ENCODE measurements around the gene FHIT. TPM values are rescaled to one million over a fixed set of nuclear protein-coding genes. Genes with fewer than 3 reads are reported as not detected.

Gene FHIT
- polyA plus RNA-seq, 1 donor = 35.8 TPM

- WGBS (ENCODE audit: insufficient coverage, low lambda C conversion rate) = no CpG with 5 or more reads among the region's 6 CpGs
- no peak overlapping the region for H3K4me3 ChIP-seq (ENCODE audit: low read length)
- no peaks in the 10 kb centered on the region for H3K36me3 ChIP-seq (ENCODE audit: control insufficient read depth, insufficient read depth, low read length)
- DNase-seq = no peak
- no peaks in the 10 kb centered on the region for H3K27me3 ChIP-seq (ENCODE audit: control insufficient read depth, insufficient read depth, low read length)
- no peak overlapping the region for H3K27ac ChIP-seq (ENCODE audit: low read length)
- no peaks in the 10 kb centered on the region for H3K9me3 ChIP-seq (ENCODE audit: control insufficient read depth, low read depth, low read length)
- H3K4me1 ChIP-seq (ENCODE audit: control insufficient read depth, insufficient read depth, low read length) = no peaks in the 10 kb centered on the region
Observed at GRCh38 chr3:60291115-60291514, 960.1 kb downstream of the FHIT start.

DNA sequence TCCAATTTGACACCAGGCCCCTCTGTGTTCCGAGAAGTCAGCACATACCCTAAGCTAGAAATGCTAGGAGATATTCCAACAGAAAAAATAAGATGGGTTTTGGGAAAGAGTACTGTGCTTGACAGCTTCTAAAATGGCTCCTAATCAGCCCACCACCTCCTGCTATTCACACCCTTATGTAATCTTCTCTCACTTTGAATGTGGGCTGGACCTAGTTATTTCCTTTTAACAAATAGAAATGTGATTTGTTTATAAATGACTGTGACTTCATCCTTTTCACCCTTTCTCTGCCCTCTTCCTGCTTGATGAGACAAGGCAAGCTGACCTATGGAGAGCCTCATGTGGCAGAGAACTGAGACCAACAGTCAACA, 961.1 kb downstream of the FHIT start:
- no peaks in the 10 kb centered on the region for H3K36me3 ChIP-seq (ENCODE audit: control insufficient read depth, insufficient read depth, low read length)
- no peak overlapping the region for H3K27ac ChIP-seq (ENCODE audit: low read length)
- WGBS (ENCODE audit: insufficient coverage, low lambda C conversion rate) = no CpG with 5 or more reads among the region's 1 CpG
- H3K9me3 ChIP-seq (ENCODE audit: control insufficient read depth, low read depth, low read length) = no peaks in the 10 kb centered on the region
- no peak overlapping the region for H3K4me3 ChIP-seq (ENCODE audit: low read length)
- no peaks in the 10 kb centered on the region for H3K27me3 ChIP-seq (ENCODE audit: control insufficient read depth, insufficient read depth, low read length)
- no peaks in the 10 kb centered on the region for H3K4me1 ChIP-seq (ENCODE audit: control insufficient read depth, insufficient read depth, low read length)
- DNase-seq = no peak

- Histone ChIP-seq H3K36me3 (ENCODE audit: control insufficient read depth, insufficient read depth, low read length) (no peaks in the 10 kb centered on the region), H3K27ac (ENCODE audit: low read length) (no peak overlapping the region), H3K4me3 (ENCODE audit: low read length) (no peak overlapping the region), H3K27me3 (ENCODE audit: control insufficient read depth, insufficient read depth, low read length) (no peaks in the 10 kb centered on the region), H3K4me1 (ENCODE audit: control insufficient read depth, insufficient read depth, low read length) (no peaks in the 10 kb centered on the region), H3K9me3 (ENCODE audit: control insufficient read depth, low read depth, low read length) (no peaks in the 10 kb centered on the region)
- 87% methylated on average over 4 of the region's 8 CpGs for WGBS (ENCODE audit: insufficient coverage, low lambda C conversion rate)
- DNase-seq = no peak
Observed at GRCh38 chr3:60289341-60290121, 961.7 kb downstream of the FHIT start.

- DNase-seq = no peak
- Histone ChIP-seq H3K4me3 (ENCODE audit: low read length) (no peak overlapping the region), H3K4me1 (ENCODE audit: control insufficient read depth, insufficient read depth, low read length) (no peaks in the 10 kb centered on the region), H3K36me3 (ENCODE audit: control insufficient read depth, insufficient read depth, low read length) (no peaks in the 10 kb centered on the region), H3K9me3 (ENCODE audit: control insufficient read depth, low read depth, low read length) (no peaks in the 10 kb centered on the region), H3K27me3 (ENCODE audit: control insufficient read depth, insufficient read depth, low read length) (no peaks in the 10 kb centered on the region), H3K27ac (ENCODE audit: low read length) (no peak overlapping the region)
- WGBS (ENCODE audit: insufficient coverage, low lambda C conversion rate) = no CpG with 5 or more reads among the region's 2 CpGs
Observed at GRCh38 chr3:60282866-60283265, 968.4 kb downstream of the FHIT start.

- no peaks in the 10 kb centered on the region for H3K9me3 ChIP-seq (ENCODE audit: control insufficient read depth, low read depth, low read length)
- H3K27ac ChIP-seq (ENCODE audit: low read length) = no peak overlapping the region
- WGBS (ENCODE audit: insufficient coverage, low lambda C conversion rate) = no CpG with 5 or more reads among the region's 3 CpGs
- H3K36me3 ChIP-seq (ENCODE audit: control insufficient read depth, insufficient read depth, low read length) = no peaks in the 10 kb centered on the region
- H3K4me3 ChIP-seq (ENCODE audit: low read length) = no peak overlapping the region
- no peaks in the 10 kb centered on the region for H3K4me1 ChIP-seq (ENCODE audit: control insufficient read depth, insufficient read depth, low read length)
- H3K27me3 ChIP-seq (ENCODE audit: control insufficient read depth, insufficient read depth, low read length) = no peaks in the 10 kb centered on the region
- DNase-seq = no peak
Observed at GRCh38 chr3:60281970-60282369, 969.3 kb downstream of the FHIT start.

DNA sequence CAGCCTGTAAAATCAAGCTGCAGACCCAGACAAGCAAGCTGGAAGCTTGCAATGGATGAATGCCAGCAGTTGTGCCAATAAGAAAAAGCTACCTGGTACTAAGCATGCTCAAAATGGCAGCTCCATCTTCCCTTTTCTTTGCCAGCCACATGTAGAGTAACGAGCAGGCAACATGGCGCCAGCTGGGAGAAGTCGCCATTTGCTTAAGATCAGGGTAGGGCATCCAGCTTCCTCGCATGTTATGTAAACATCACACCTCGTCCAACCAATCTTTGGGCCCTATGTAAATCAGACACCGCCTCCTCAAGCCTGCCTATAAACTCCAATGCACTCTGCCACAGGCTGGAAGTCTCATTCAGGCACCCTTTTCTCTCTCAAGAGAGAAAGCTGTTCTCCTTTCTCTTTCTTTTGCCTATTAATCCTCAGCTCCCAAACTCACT, 973.9 kb downstream of the FHIT start:
- 90% methylated on average over 2 of the region's 6 CpGs for WGBS (ENCODE audit: insufficient coverage, low lambda C conversion rate)
- H3K4me3 ChIP-seq (ENCODE audit: low read length) = no peak overlapping the region
- no peaks in the 10 kb centered on the region for H3K36me3 ChIP-seq (ENCODE audit: control insufficient read depth, insufficient read depth, low read length)
- H3K27me3 ChIP-seq (ENCODE audit: control insufficient read depth, insufficient read depth, low read length) = no peaks in the 10 kb centered on the region
- no peak for DNase-seq
- no peaks in the 10 kb centered on the region for H3K4me1 ChIP-seq (ENCODE audit: control insufficient read depth, insufficient read depth, low read length)
- no peaks in the 10 kb centered on the region for H3K9me3 ChIP-seq (ENCODE audit: control insufficient read depth, low read depth, low read length)
- H3K27ac ChIP-seq (ENCODE audit: low read length) = no peak overlapping the region

GRCh38 chr3:60276615-60277014, 974.6 kb downstream of the FHIT start:
- Histone ChIP-seq H3K4me3 (ENCODE audit: low read length) (no peak overlapping the region), H3K9me3 (ENCODE audit: control insufficient read depth, low read depth, low read length) (no peaks in the 10 kb centered on the region), H3K36me3 (ENCODE audit: control insufficient read depth, insufficient read depth, low read length) (no peaks in the 10 kb centered on the region), H3K27ac (ENCODE audit: low read length) (no peak overlapping the region), H3K4me1 (ENCODE audit: control insufficient read depth, insufficient read depth, low read length) (no peaks in the 10 kb centered on the region), H3K27me3 (ENCODE audit: control insufficient read depth, insufficient read depth, low read length) (no peaks in the 10 kb centered on the region)
- DNase-seq = no peak
- no CpG with 5 or more reads among the region's 2 CpGs for WGBS (ENCODE audit: insufficient coverage, low lambda C conversion rate)

- DNase-seq = no peak
- Histone ChIP-seq H3K27me3 (ENCODE audit: control insufficient read depth, insufficient read depth, low read length) (no peaks in the 10 kb centered on the region), H3K27ac (ENCODE audit: low read length) (no peak overlapping the region), H3K4me3 (ENCODE audit: low read length) (no peak overlapping the region), H3K4me1 (ENCODE audit: control insufficient read depth, insufficient read depth, low read length) (no peaks in the 10 kb centered on the region), H3K36me3 (ENCODE audit: control insufficient read depth, insufficient read depth, low read length) (no peaks in the 10 kb centered on the region), H3K9me3 (ENCODE audit: control insufficient read depth, low read depth, low read length) (no peaks in the 10 kb centered on the region)
Observed at GRCh38 chr3:60274646-60275045, 976.6 kb downstream of the FHIT start.

DNA sequence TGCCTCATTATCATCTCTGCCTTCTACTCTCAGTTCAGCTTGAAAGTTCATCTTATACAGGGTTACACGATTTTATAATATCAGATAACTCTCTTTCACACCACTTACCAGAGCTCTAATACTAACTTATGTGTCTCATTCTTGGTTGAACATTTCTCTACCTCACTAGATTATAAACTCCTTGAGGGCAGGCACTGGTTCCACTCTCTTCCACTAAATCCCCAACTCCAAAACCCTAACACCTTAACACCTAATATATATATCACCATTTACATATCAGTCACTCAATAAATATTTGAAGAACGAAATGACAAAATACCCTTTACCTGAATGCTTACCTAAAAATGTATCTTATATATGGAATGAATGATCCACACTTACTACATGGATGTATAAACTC, 977.2 kb downstream of the FHIT start:
- 83% methylated on average over 2 of the region's 2 CpGs for WGBS (ENCODE audit: insufficient coverage, low lambda C conversion rate)
- Histone ChIP-seq H3K27me3 (ENCODE audit: control insufficient read depth, insufficient read depth, low read length) (no peaks in the 10 kb centered on the region), H3K9me3 (ENCODE audit: control insufficient read depth, low read depth, low read length) (no peaks in the 10 kb centered on the region), H3K36me3 (ENCODE audit: control insufficient read depth, insufficient read depth, low read length) (no peaks in the 10 kb centered on the region), H3K27ac (ENCODE audit: low read length) (no peak overlapping the region), H3K4me1 (ENCODE audit: control insufficient read depth, insufficient read depth, low read length) (no peaks in the 10 kb centered on the region), H3K4me3 (ENCODE audit: low read length) (no peak overlapping the region)
- no peak for DNase-seq

GRCh38 chr3:60269829-60270266, 981.4 kb downstream of the FHIT start:
- no peak for DNase-seq
- no peaks in the 10 kb centered on the region for H3K27me3 ChIP-seq (ENCODE audit: control insufficient read depth, insufficient read depth, low read length)
- no CpG with 5 or more reads among the region's 7 CpGs for WGBS (ENCODE audit: insufficient coverage, low lambda C conversion rate)

GRCh38 chr3:60269377-60269776, 981.9 kb downstream of the FHIT start:
- WGBS (ENCODE audit: insufficient coverage, low lambda C conversion rate) = 100% methylated on average over 1 of the region's 1 CpG
- no peaks in the 10 kb centered on the region for H3K36me3 ChIP-seq (ENCODE audit: control insufficient read depth, insufficient read depth, low read length)
- no peak for DNase-seq

More at GRCh38 chr3:60269829-60270266, 981.4 kb downstream of the FHIT start:
- Histone ChIP-seq H3K4me3 (ENCODE audit: low read length) (no peak overlapping the region), H3K9me3 (ENCODE audit: control insufficient read depth, low read depth, low read length) (no peaks in the 10 kb centered on the region), H3K27ac (ENCODE audit: low read length) (no peak overlapping the region), H3K36me3 (ENCODE audit: control insufficient read depth, insufficient read depth, low read length) (no peaks in the 10 kb centered on the region), H3K4me1 (ENCODE audit: control insufficient read depth, insufficient read depth, low read length) (no peaks in the 10 kb centered on the region)

More at GRCh38 chr3:60269377-60269776, 981.9 kb downstream of the FHIT start:
- no peaks in the 10 kb centered on the region for H3K4me1 ChIP-seq (ENCODE audit: control insufficient read depth, insufficient read depth, low read length)
- H3K4me3 ChIP-seq (ENCODE audit: low read length) = no peak overlapping the region
- H3K27me3 ChIP-seq (ENCODE audit: control insufficient read depth, insufficient read depth, low read length) = no peaks in the 10 kb centered on the region
- no peak overlapping the region for H3K27ac ChIP-seq (ENCODE audit: low read length)
- no peaks in the 10 kb centered on the region for H3K9me3 ChIP-seq (ENCODE audit: control insufficient read depth, low read depth, low read length)

Data from large intestine (tissue), 3 donors.